ENCODE results near the gene LRRC32.
"Not testable (repeated sequence)": the region's sequence is repeated elsewhere in the genome, so short reads cannot be mapped to it uniquely, and the experiment has no call there.

The LRRC32 gene

DNA sequence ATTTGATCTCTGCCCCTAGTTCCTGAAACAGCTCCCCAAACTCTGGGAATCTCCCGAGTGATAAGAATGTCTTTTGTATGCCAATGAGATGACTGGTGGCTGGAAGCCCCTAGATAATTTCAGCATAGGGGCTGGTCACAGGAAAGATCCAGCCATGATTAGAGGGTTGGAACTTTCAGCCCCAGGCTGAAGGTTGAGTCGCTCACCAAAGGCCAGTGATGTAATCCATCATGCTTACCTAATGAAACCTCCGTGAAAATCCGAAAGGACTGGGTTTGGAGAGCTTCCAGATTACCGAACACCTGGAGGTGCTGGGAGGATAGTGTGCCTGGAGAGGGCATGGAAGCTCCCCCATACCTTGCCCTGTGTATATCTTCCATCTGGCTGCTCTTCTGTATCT is 26.0 kb downstream of the LRRC32 start:
- DNase-seq, result no peak

DNA sequence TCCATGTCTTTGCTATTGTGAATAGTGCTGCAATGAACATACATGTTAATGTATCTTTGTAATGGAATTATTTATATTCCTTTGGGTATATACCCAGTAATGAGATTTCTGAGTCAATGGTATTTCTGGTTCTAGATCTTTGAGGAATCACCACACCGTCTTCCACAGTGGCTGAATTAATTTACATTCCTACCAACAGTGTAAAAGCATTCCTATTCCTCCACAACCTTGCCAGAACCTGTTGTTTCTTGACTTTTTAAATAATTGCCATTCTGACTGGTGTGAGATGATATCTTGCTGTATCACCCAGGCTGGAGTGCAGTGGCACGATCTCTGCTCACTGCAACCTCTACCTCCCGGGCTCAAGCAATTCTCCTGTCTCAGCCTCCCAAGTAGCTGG is 26.8 kb downstream of the LRRC32 start:
- DNase-seq, result not testable (repeated sequence)

DNA sequence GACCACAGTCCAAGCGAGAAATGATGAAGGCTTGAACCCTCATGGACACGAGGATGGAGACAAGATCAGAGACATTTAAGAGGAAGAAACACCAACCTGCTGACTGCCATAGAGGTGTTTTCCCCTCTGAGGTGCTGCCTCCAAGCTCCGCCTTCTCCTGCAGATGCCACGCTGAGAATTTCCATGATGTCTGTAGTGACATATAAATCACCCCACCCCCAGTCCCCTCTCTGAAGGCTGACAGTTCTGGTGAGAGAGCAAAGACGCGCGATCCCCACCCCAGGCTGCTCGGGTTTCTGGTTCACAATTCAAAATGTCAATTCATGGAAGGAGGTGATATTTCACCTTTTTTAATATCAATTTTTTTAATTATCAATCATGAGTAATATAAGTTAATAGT is 28.2 kb downstream of the LRRC32 start:
- DNase-seq, result no peak

DNA sequence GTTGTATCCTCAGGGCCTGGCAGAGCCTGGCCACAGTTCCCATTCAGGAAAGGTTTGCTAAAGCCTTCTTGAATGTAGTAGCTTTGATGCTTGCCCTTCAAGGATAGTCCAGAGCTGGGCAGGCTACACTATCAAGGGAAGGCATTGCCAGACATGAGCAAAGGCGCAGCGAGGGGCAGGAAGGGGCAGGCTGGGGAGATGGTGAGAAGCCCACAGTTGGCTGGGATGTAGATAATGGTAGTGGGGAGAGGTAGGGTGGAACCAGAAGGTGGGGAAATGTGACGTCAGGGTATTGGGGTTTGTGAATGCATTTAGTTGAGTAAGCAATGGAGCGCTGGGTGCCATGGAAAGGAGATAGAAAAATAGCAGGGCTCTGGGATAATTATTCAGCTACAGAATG is 28.6 kb downstream of the LRRC32 start:
- no peak for DNase-seq

GRCh38 chr11:76640501-76640900 is 30.0 kb downstream of the LRRC32 start:
- DNase-seq, result no peak

DNA sequence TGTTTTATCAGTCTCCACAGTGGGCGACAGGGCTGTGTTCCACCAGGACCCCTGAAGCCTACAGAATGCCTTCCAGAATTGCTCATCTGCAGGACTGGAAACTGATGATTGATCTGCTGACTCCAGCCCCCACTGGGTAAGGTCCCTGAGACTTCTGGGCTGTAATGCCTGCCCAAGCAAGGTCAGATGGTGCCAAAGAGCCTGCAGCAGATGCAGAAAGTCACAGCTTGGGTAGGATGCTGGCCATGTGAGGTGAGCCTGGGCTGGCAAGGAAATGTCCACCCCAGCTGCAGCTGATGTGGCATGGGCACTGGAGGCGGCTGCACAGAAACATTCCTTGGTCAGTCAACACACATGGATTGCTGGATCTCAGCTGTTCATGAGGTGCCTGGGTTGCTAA is 30.9 kb downstream of the LRRC32 start:
- no peak for DNase-seq

- DNase-seq, result no peak
These were observed 32.0 kb downstream of the LRRC32 start for GRCh38 chr11:76638270-76639197.

GRCh38 chr11:76637491-76638269 is 32.9 kb downstream of the LRRC32 start:
- DNase-seq, result no peak

DNA sequence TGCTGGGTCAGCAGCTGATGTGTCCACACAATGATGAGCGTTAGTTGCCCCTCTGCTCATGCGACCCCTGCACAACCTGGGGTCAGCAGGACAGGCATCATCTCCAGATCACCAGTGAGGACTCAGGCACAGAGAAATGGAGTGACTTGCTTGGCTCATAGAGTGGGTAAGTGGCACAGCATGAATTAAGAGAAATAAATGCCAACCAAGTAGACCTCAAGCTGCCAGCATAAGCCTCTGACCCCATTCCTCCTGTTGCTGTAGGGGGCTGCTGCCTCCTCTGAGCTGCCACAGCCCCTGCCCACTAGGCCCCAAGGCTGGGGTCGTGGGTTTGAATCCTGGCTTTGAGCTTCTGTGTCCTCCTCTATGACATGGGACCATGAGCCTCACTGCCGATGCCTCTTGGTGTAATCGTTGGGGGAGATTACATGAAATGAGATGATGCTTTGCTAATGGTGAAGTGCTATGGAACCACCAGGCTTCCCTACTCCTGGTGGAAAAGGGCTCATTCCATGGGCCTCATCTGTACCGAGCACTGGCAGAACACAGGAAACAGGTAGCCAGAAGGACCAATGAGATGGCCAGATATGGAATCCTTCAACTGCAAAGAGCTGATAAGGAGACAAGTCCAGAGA is 33.6 kb downstream of the LRRC32 start:
- no peak for DNase-seq

- DNase-seq, result no peak
These were observed 34.4 kb downstream of the LRRC32 start for GRCh38 chr11:76635991-76636738.

GRCh38 chr11:76634886-76635285 is 35.7 kb downstream of the LRRC32 start:
- no peak for DNase-seq

DNA sequence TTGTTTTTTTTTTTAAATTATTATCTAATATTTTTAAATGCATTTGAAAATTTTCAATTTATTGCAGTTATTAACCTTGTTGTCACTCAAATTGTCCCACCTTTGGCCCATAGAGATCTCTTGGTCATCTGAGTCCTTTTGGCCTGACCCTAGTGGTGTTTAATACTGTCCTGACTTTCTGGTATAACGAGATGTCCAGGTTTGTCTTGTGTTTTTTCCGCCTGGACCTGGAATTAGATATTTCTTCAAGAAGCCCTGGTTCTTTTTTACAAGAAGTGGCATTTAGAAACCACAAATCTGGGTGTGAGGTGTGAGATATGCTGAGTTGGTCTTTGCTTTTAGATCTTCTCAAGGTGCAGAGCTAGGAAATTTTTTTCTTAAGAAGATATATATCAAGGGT is 38.1 kb downstream of the LRRC32 start:
- DNase-seq, result no peak

GRCh38 chr11:76631566-76632308 is 38.8 kb downstream of the LRRC32 start:
- DNase-seq, result no peak

DNA sequence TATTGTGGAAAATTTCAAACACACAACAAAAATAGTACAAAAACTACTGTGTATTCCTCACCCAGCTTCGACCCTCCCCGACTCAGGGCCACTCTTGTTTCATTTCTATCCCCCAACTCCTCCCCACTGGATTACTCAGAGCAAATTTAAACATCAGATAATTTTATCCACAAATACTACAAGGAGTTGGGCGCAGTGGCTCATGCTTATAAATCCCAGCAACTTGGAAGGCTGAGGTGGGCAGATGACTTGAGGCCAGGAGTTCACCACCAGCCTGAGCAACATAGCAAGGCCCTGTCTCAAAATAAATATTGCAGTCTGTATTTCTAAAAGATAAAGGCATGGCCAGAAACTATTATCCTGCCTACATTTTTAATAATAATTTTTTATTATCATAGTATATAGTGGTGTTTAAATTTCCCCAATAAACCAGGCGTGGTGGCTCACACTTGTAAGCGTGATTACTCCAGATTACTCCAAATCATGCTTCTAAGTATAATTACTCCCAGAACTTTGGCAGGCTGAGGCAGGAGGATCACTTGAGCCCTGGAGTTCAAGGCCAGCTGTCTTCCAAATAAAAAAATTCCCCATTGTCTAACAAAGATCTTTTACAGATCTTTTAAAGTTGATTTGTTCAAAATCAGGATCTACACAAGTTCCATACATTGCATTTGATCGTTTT is 39.8 kb downstream of the LRRC32 start:
- no peak for DNase-seq

GRCh38 chr11:76629853-76630599 is 40.5 kb downstream of the LRRC32 start:
- no peak for DNase-seq

- DNase-seq, result no peak
These were observed 41.3 kb downstream of the LRRC32 start for GRCh38 chr11:76629116-76629852.

DNA sequence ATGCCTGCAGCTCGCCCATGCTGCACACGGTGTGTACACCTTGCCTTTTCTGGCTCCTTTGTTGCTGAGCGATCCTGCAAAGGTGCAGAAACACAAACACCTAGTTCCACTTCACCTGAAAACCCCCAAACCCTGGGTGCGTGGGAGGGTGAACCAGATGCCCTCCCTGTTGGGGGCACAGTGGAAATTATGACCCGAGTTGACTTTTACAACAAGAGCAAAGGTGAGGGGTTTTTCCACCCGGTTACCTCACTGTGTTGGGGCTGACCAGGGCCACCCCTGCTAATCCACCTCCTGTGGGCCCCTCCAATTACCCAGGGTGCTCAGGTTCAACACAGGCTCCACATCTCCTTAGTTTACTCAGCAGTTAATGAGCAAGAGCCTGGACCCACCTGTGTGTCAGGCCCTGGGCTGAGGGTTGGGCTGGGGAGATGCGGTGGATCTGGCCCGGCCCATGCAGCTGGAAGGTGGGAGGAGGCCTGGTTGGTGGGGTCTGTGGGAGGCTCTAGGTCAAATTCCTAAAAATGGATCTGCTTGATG is 42.1 kb downstream of the LRRC32 start:
- no peak for DNase-seq

GRCh38 chr11:76627606-76628005 is 42.9 kb downstream of the LRRC32 start:
- no peak for DNase-seq

GRCh38 chr11:76626921-76627401 is 43.6 kb downstream of the LRRC32 start:
- no peak for DNase-seq

DNA sequence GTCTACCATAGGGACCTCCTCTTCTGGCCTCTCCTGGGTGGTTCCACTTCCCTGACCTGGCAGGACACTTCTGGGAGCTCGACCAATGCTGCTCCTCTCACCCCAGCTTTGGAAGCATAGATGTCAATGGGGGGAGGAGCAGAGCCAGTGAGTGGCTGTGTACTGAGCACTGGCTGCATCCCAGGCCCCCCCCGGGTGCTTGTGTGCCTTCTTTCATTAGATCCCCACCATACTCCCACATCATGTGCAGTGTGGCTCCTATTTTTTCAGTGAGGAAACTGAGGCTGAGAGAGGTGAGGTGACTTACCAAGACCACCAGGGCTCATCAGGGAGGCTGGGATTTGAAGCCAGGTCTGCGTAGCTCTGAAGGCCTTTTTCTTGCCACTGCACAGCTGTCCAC is 44.3 kb downstream of the LRRC32 start:
- no peak for DNase-seq
